ENCODE measurements around the gene PDE11A. TPM values are rescaled to one million over a fixed set of nuclear protein-coding genes. Genes with fewer than 3 reads are reported as not detected.

The PDE11A gene
- total RNA-seq, 1 experiment from 2014 or later: 0.61 TPM

- Histone ChIP-seq H3K9me2 (ENCODE audit: insufficient read depth) (no peaks in the 10 kb centered on the region), H3K4me3 (replicated peaks in 1 of 2; ENCODE audit: low read depth in 1 of 2, low read length in 2 of 2) (no peak overlapping the region)
Measured at GRCh38 chr2:178059111-178059510, 13.5 kb downstream of the PDE11A start.

GRCh38 chr2:178057179-178057680 lies 15.3 kb downstream of the PDE11A start:
- no peak for TF ChIP-seq ZFX (IDR thresholded peaks at IDR 0.05)
- no peak for TF ChIP-seq TCF7L2 (IDR thresholded peaks at IDR 0.05; ENCODE audit: borderline replicate concordance, extremely low read depth, insufficient read depth, insufficient read length)
- TF ChIP-seq REST (IDR thresholded peaks at IDR 0.05; ENCODE audit: low read depth): no peak
- TF ChIP-seq EZH2phosphoT487 (IDR thresholded peaks at IDR 0.05; ENCODE audit: borderline replicate concordance): no peak
- TF ChIP-seq RAD21 (IDR thresholded peaks at IDR 0.05; ENCODE audit: low read depth): no peak
- TF ChIP-seq ZBTB33 (IDR thresholded peaks at IDR 0.05; ENCODE audit: extremely low read depth, insufficient replicate concordance, low read length): no peak
- TF ChIP-seq YY1 (IDR thresholded peaks at IDR 0.05; ENCODE audit: extremely low read depth, insufficient replicate concordance, low read depth, low read length): no peak
- ATAC-seq: no peak
- BruUV-seq (replicated peaks): no TSS peak

More at GRCh38 chr2:178059111-178059510, 13.5 kb downstream of the PDE11A start:
- no peaks in the 10 kb centered on the region for H3K36me3 ChIP-seq (ENCODE audit: control insufficient read depth in 1 of 2, insufficient read depth in 2 of 2, low read length in 2 of 2)
- ChIA-PET CTCF (interaction anchor here (1.4 kb wide), 1 partner anchor 53 kb away, joined by 3 read pairs; the partner anchor contains the start of gene RBM45), RAD21 (ENCODE audit: low non-redundant PET in 1 of 2, low total read pairs in 2 of 2, uncharacterized antibody in 2 of 2, unreplicated experiment in 2 of 2) (no interaction called here), POLR2A (no interaction called here)
- H3K4me1 ChIP-seq (ENCODE audit: control insufficient read depth in 1 of 2, insufficient read depth in 2 of 2, low read length in 2 of 2): no peaks in the 10 kb centered on the region
- H3K27ac ChIP-seq (ENCODE audit: low read depth, low read length): no peak overlapping the region
- H3K9ac ChIP-seq (ENCODE audit: low read length): no peak overlapping the region
- no peaks in the 10 kb centered on the region for H3K79me2 ChIP-seq (ENCODE audit: insufficient read depth, low read length)
- TF ChIP-seq SP1 (IDR thresholded peaks at IDR 0.05; ENCODE audit: low read depth) (no peak), EZH2 (IDR thresholded peaks at IDR 0.05) (no peak), FOSL1 (IDR thresholded peaks at IDR 0.05; ENCODE audit: low read depth) (no peak), YY1 (IDR thresholded peaks at IDR 0.05; ENCODE audit: extremely low read depth, insufficient replicate concordance, low read depth, low read length) (no peak)
- H3K9me3 ChIP-seq (ENCODE audit: control insufficient read depth in 1 of 2, insufficient read depth in 1 of 2, low read depth in 1 of 2, low read length in 2 of 2): no peaks in the 10 kb centered on the region
- no peak overlapping the region for H3K4me2 ChIP-seq (ENCODE audit: low read length)
- intact Hi-C loops (cut with micrococcal nuclease): no loop called here
- H3K27me3 ChIP-seq (ENCODE audit: insufficient read depth, low read length): no peaks in the 10 kb centered on the region
- H4K20me1 ChIP-seq (ENCODE audit: insufficient read depth): no peaks in the 10 kb centered on the region
- DNase-seq (ENCODE audit: low read depth, low spot score) (no peak), ATAC-seq (no peak)
- BruUV-seq (replicated peaks): no TSS peak
- H2AFZ ChIP-seq (ENCODE audit: low read depth, low read length, poor library complexity, severe bottlenecking): no peak overlapping the region

More at GRCh38 chr2:178057179-178057680, 15.3 kb downstream of the PDE11A start:
- Histone ChIP-seq H3K4me3 (replicated peaks in 1 of 2; ENCODE audit: low read depth in 1 of 2, low read length in 2 of 2) (no peak overlapping the region), H3K4me2 (ENCODE audit: low read length) (no peak overlapping the region), H3K79me2 (ENCODE audit: insufficient read depth, low read length) (no peaks in the 10 kb centered on the region), H3K9ac (ENCODE audit: low read length) (no peak overlapping the region), H3K27ac (ENCODE audit: low read depth, low read length) (no peak overlapping the region), H3K9me3 (ENCODE audit: control insufficient read depth in 1 of 2, insufficient read depth in 1 of 2, low read depth in 1 of 2, low read length in 2 of 2) (no peaks in the 10 kb centered on the region), H3K36me3 (ENCODE audit: control insufficient read depth in 1 of 2, insufficient read depth in 2 of 2, low read length in 2 of 2) (no peaks in the 10 kb centered on the region), H4K20me1 (ENCODE audit: insufficient read depth) (no peaks in the 10 kb centered on the region), H3K4me1 (ENCODE audit: control insufficient read depth in 1 of 2, insufficient read depth in 2 of 2, low read length in 2 of 2) (no peaks in the 10 kb centered on the region), H3K9me2 (ENCODE audit: insufficient read depth) (no peaks in the 10 kb centered on the region), H2AFZ (ENCODE audit: low read depth, low read length, poor library complexity, severe bottlenecking) (no peak overlapping the region), H3K27me3 (ENCODE audit: insufficient read depth, low read length) (no peaks in the 10 kb centered on the region)
- ChIA-PET RAD21 (ENCODE audit: low non-redundant PET in 1 of 2, low total read pairs in 2 of 2, uncharacterized antibody in 2 of 2, unreplicated experiment in 2 of 2) (no interaction called here), POLR2A (no interaction called here), CTCF (no interaction called here)
- intact Hi-C loops (cut with micrococcal nuclease): no loop called here
- no peak for DNase-seq (ENCODE audit: low read depth, low spot score)
